IPS DF 6.9 (cell line): ENCODE data around the gene EPB42.

Experiments
- DNase-seq: peaks from one replicate; pipeline ENCODE4 v3.0.0-alpha.2; 2013; ENCODE audit warnings: low read depth, low spot score
- H3K27ac ChIP-seq: one replicate; pipeline ENCODE4 v1.5.1; 2013; ENCODE audit warnings: low read length, control low read depth
- H3K27me3 ChIP-seq: 2 replicates; pipeline ENCODE4 v1.6.1; 2013; ENCODE audit warnings: mild to moderate bottlenecking, low read length; ENCODE audit not compliant: control insufficient read depth, insufficient read depth
- H3K36me3 ChIP-seq: 2 replicates; pipeline ENCODE4 v1.6.1; 2013; ENCODE audit warnings: low read length; ENCODE audit not compliant: control insufficient read depth, insufficient read depth
- H3K4me1 ChIP-seq: 2 replicates; pipeline ENCODE4 v1.6.1; 2013; ENCODE audit warnings: low read length; ENCODE audit not compliant: control insufficient read depth, insufficient read depth
- H3K4me3 ChIP-seq: 2 replicates; pipeline ENCODE4 v1.5.1; 2013; ENCODE audit warnings: mild to moderate bottlenecking, low read length
- H3K9me3 ChIP-seq: 2 replicates; pipeline ENCODE4 v1.6.1; 2013; ENCODE audit warnings: low read length, inconsistent platforms; ENCODE audit not compliant: control insufficient read depth, insufficient read depth
- WGBS: extraction: QIAGEN DNeasy Blood & Tissue Kit; methylation state at CpG from one replicate; pipeline ENCODE4 v1.1.7; 2013; ENCODE audit warnings: mixed read lengths, missing lambda C conversion rate; ENCODE audit not compliant: insufficient read length, insufficient coverage; 5-methylcytosine and 5-hydroxymethylcytosine counted together

Gene EPB42

DNA sequence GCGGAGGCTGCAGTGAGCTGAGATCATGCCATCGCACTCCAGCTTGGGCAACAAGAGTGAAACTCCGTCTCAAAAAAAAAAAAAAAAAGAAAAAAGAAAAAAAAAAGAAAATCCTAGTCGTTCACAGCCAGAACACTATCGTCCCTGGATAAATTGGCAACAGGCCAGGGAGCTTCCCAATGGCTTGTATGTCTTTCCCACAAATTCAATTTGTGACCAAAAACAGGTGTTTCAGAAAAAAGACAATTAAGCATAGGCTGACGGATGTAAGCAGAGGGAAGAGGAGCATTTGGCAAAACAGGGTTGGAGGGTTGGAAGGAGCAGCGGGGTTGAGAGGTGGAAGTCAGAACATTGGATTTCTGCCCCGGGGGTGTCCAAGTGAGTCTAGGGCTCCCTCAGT lies 8.5 kb downstream of the EPB42 start:
- Histone ChIP-seq H3K9me3 (no peaks in the 10 kb centered on the region), H3K36me3 (no peaks in the 10 kb centered on the region), H3K4me3 (no peak overlapping the region), H3K27me3 (no peaks in the 10 kb centered on the region), H3K4me1 (no peaks in the 10 kb centered on the region; the same call in 1 of the 2 replicates), H3K27ac (no peak overlapping the region)
- WGBS, result no CpG with 5 or more reads among the region's 8 CpGs
- no peak for DNase-seq

GRCh38 chr15:43211224-43211735 lies 9.5 kb downstream of the EPB42 start:
- Histone ChIP-seq H3K4me3 (no peak overlapping the region), H3K4me1 (no peaks in the 10 kb centered on the region; the same call in 1 of the 2 replicates), H3K36me3 (no peaks in the 10 kb centered on the region), H3K27ac (no peak overlapping the region), H3K27me3 (no peaks in the 10 kb centered on the region), H3K9me3 (no peaks in the 10 kb centered on the region)
- no CpG with 5 or more reads among the region's 4 CpGs for WGBS
- DNase-seq, result no peak

DNA sequence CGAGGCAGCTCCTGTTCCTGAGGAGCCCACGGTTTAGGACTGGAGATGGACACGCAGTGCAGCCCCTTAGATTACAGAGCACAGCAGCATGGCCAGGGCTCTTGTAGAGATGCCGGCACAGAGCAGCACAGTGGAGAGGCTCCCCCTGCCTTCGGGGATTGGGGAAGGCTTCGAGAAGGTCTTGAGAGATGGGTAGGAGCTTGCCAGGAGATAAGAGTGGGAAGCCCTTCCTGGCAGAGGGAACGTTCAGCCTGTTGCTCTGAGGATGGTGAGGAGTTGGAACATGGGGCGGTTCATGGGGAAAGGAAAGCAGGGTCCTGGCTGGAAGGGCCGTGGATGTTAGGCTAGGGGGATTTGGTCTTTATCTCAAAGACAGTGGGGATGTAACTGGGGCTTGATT lies 10.0 kb downstream of the EPB42 start:
- no CpG with 5 or more reads among the region's 9 CpGs for WGBS

DNA sequence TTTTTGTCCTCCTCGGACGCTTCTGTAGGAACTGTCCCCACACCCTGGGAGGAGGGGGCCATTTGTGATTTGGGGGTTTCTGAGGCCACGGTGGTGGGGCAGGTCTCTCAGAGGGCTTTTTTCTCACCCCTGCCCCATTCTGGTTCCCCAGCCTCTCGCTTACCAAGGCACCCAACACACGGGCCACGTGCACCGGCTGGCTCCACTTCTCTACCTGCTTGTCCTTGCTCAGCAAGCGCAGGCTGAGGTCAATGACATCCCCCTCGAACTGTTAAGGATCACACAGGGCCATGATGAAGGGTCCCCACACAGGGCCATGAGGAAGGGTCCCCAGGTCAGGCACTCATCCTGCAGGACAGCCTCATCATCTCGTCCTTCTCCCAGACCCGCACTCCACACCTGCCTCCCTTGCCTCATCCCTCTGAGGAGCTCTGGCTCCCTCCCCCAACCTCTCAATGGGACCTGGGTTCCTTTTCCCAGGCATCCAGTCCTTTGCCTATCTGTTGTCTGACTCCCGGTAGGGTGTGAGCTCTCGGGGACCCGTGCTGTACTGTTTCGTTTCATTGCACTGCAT lies 10.6 kb downstream of the EPB42 start:
- H3K4me1 ChIP-seq, result no peaks in the 10 kb centered on the region; the same call in 1 of the 2 replicates
- H3K9me3 ChIP-seq, result no peaks in the 10 kb centered on the region
- no peaks in the 10 kb centered on the region for H3K36me3 ChIP-seq
- H3K27me3 ChIP-seq, result no peaks in the 10 kb centered on the region
- H3K4me3 ChIP-seq, result no peak overlapping the region
- WGBS, result no CpG with 5 or more reads among the region's 15 CpGs
- no peak overlapping the region for H3K27ac ChIP-seq
- no peak for DNase-seq

More for the DNA sequence above, 10.0 kb downstream of the EPB42 start:
- H3K27ac ChIP-seq, result no peak overlapping the region
- H3K27me3 ChIP-seq, result no peaks in the 10 kb centered on the region
- H3K4me1 ChIP-seq, result no peaks in the 10 kb centered on the region; the same call in 1 of the 2 replicates
- DNase-seq, result no peak
- H3K9me3 ChIP-seq, result no peaks in the 10 kb centered on the region
- H3K4me3 ChIP-seq, result no peak overlapping the region
- H3K36me3 ChIP-seq, result no peaks in the 10 kb centered on the region

DNA sequence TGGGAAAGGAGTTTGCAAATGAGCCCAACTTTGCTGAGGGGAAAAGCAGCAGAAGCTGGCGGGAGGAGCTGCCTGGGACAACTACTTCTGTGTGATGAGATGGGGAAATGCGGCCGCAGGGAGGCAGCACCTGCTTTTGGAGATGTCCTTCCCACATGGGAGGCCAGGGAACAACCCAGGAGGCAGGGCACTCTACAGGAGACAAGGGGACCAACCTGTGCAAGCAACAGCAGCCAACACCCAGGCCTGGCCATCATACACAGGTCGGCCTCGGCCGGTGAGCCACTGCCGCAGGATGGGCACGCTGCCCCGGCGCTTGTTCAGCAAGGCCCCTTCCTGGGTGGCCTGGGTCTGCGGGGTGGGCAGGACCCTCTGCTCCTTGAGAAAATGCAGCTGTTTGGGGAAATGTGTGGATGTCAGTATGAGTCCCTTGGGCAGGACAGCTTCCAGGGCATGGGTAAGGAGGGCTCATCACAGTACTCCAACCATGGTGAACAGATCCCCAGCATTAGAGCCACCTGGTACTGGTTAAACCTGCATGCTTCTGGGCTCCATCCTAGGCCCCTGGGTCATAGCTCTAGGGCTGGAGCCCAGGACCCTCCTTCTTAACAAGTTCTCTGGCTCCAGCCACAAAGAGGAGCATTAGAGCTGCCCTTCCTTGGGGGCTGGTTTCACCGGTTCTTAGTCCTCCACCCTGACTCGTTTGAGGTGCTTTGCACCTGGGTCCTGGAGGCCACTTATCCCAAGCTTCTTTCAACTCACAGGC lies 11.6 kb downstream of the EPB42 start:
- H3K9me3 ChIP-seq, result no peaks in the 10 kb centered on the region
- no peak for DNase-seq
- H3K4me3 ChIP-seq, result no peak overlapping the region
- WGBS, result no CpG with 5 or more reads among the region's 13 CpGs
- no peaks in the 10 kb centered on the region for H3K36me3 ChIP-seq
- no peaks in the 10 kb centered on the region for H3K27me3 ChIP-seq
- H3K27ac ChIP-seq, result no peak overlapping the region
- no peaks in the 10 kb centered on the region; the same call in 1 of the 2 replicates for H3K4me1 ChIP-seq

DNA sequence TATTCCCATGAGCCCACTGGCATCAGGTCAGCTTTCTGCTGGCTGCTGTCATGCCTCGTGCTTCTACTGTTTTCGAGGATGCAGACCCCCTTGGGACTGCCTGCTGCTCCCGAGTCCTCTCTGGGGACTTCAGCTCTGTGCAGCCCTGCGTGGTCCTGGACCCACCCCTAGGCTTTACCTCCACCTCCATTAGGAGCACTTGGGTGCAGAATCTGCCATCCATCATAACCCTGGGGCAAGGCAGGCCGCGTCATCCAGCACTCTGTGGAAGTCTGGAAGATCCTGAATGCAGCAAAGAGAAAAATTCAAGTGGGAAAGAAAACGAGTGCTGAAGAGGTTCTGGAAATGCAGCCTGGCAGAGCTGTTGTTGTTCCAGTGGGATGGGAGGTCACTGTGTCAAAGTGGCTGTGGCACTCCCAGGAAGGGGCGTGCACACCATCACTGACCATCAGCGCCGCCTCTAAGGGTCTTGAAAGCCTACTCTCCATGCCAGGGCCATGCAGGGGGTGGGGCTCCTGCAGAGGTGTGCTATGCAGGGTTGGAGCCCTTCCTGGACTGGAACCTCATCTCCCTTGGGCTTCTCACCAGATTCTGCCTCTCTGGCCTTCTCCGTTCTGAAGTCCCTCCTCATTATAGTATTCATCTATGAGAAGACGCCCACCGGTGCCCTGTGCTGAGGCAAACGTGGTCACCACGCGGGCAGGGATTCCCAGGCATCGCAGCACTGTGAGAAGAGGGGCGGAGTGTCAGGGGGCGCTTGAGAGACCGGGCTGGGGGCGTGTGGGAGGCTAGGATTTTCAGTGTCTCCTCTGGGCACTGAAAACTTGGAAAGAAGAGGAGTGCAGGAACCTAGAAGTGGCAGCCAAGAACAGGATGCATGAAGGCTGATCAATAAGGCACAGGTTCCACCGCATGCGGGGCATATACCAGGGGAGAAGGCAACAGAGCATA lies 12.5 kb downstream of the EPB42 start:
- Histone ChIP-seq H3K9me3 (no peaks in the 10 kb centered on the region), H3K4me1 (no peaks in the 10 kb centered on the region; the same call in 1 of the 2 replicates), H3K36me3 (no peaks in the 10 kb centered on the region), H3K4me3 (no peak overlapping the region), H3K27ac (no peak overlapping the region), H3K27me3 (no peaks in the 10 kb centered on the region)
- DNase-seq, result no peak
- WGBS, result no CpG with 5 or more reads among the region's 23 CpGs

GRCh38 chr15:43207024-43207423 lies 13.8 kb downstream of the EPB42 start:
- Histone ChIP-seq H3K4me3 (no peak overlapping the region), H3K4me1 (no peaks in the 10 kb centered on the region; the same call in 1 of the 2 replicates), H3K27ac (no peak overlapping the region), H3K9me3 (no peaks in the 10 kb centered on the region), H3K36me3 (no peaks in the 10 kb centered on the region), H3K27me3 (no peaks in the 10 kb centered on the region)
- DNase-seq, result no peak
- no CpG with 5 or more reads among the region's 9 CpGs for WGBS

DNA sequence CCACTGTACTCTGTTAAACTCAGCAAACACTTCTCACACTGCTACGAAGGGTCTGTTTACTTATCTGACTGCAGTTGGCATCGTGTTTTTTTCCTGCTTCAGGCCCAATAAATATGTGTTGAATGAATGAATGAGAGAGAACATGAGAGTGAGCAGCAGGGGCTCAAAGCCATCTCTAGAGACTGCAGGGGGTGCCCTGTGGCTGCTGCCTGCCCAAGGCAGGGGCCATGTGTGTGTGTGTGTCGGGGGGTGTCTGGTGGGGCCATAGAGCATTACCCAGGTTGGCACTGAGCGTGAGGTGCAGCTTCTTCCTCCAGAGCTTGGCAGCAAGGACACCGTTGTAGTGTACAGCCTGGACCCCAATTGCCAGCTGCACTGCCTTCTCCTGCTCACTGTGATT lies 14.8 kb downstream of the EPB42 start:
- Histone ChIP-seq H3K36me3 (no peaks in the 10 kb centered on the region), H3K27me3 (no peaks in the 10 kb centered on the region), H3K4me1 (no peaks in the 10 kb centered on the region; the same call in 1 of the 2 replicates), H3K4me3 (no peak overlapping the region), H3K27ac (no peak overlapping the region), H3K9me3 (no peaks in the 10 kb centered on the region)
- no CpG with 5 or more reads among the region's 5 CpGs for WGBS
- DNase-seq, result no peak

- no peak overlapping the region for H3K4me3 ChIP-seq
- no peaks in the 10 kb centered on the region for H3K4me1 ChIP-seq
- H3K9me3 ChIP-seq, result no peaks in the 10 kb centered on the region
- H3K36me3 ChIP-seq, result no peaks in the 10 kb centered on the region
- no peak overlapping the region for H3K27ac ChIP-seq
- no peaks in the 10 kb centered on the region for H3K27me3 ChIP-seq
- no CpG with 5 or more reads among the region's 8 CpGs for WGBS
- no peak for DNase-seq
Observed at GRCh38 chr15:43204016-43204901, 16.6 kb downstream of the EPB42 start.
